Activated CD8-positive, alpha-beta memory T cell treated with anti-CD3 and anti-CD28 coated beads, Interleukin-2, amount 50 U/mL, for 4 hours (primary cell): Measurements from ENCODE around the gene ZCCHC3.
"Not testable (repeated sequence)": the region's sequence is repeated elsewhere in the genome, so short reads cannot be mapped to it uniquely, and the experiment has no call there.

ENCODE experiments used
- DNase-seq: peaks from one replicate; pipeline ENCODE4 v3.0.0-alpha.2; 2020

Gene ZCCHC3, protein sequence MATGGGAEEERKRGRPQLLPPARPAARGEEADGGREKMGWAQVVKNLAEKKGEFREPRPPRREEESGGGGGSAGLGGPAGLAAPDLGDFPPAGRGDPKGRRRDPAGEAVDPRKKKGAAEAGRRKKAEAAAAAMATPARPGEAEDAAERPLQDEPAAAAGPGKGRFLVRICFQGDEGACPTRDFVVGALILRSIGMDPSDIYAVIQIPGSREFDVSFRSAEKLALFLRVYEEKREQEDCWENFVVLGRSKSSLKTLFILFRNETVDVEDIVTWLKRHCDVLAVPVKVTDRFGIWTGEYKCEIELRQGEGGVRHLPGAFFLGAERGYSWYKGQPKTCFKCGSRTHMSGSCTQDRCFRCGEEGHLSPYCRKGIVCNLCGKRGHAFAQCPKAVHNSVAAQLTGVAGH

DNA sequence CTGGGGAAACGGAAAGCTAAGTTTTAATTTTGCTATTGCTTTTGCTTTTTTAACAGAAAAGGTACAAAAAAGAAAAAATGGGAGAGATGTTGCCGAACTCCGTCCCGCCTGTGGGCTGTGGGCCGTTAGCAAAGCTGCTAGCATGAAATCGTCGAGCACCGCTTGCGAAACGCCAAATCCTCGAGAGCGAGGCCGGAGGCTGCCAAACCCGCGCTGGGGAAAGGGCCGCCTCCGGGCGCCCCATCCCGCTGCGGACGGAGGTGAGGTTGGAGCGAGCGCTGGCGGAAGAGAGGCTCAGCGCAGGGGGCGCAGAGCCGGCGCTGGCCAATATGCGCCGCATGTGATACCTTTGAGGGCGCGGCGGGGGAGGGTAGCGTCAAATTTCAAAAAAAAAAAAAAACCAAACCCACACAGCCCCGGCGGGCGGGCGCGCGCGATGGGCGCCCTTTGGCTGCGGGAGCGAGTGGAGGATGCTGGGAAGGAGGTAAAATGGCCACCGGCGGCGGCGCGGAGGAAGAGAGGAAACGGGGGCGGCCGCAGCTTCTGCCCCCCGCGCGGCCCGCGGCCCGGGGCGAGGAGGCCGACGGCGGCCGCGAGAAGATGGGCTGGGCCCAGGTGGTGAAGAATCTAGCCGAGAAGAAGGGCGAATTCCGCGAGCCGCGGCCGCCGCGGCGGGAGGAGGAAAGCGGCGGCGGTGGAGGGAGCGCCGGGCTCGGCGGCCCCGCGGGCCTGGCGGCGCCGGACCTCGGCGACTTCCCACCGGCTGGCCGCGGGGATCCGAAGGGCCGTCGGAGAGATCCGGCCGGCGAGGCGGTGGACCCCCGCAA lies at the start of gene ZCCHC3:
TSS of gene ZCCHC3 (plus strand) at position 473 of the 827 bp plus-strand sequence. CDS start at position 490, 17 bp downstream.
- DNase-seq, result peak; percentile 83

DNA sequence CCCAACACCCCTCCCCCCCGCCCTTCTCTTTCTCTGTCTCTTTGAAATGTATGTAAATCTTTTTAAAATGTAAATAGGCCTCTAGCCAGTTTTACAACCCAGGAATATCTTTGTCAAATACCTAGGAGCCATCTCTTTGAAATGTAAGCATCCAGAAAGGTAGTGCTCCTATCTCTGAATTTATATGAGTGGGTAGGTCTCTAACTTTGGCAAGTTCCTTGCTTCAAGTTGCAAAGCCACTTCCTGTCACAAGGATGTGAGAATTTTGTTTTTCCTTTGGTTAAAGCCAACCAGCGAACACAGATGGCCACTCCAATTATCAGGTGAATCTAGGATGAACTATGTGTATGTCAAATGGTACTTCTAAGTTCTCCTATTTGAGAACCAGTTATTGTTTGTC lies 46.0 kb upstream of the ZCCHC3 start:
- DNase-seq, result no peak

- DNase-seq, result no peak
These were observed 44.6 kb upstream of the ZCCHC3 start for GRCh38 chr20:252801-253200.

- DNase-seq, result not testable (repeated sequence)
These were observed 43.9 kb upstream of the ZCCHC3 start for GRCh38 chr20:253447-253846.

DNA sequence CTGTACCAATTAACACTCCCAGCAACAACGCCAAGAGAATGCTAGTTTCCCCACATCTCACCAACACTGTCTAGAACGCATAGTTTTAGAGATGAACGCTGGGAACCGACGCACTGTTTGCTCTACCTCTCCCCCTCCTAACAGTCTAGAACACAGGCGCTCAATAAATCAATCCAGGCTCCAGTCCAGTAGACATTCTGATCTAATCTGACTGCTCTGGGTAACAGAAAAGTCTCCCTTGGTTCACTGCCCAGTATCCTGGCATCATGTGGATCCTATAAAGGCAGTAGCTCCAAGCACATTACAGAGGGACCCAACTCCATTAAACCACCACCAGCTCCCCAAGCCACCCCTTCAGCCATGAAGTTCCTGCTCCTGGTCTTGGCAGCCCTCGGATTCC lies 40.0 kb upstream of the ZCCHC3 start, which contains the start of gene DEFB132:
TSS of gene DEFB132 (plus strand) at position 306 of the 400 bp plus-strand sequence. CDS start at position 361, 55 bp downstream.
- DNase-seq, result no peak

GRCh38 chr20:258269-258858 lies 39.0 kb upstream of the ZCCHC3 start:
- no peak for DNase-seq

DNA sequence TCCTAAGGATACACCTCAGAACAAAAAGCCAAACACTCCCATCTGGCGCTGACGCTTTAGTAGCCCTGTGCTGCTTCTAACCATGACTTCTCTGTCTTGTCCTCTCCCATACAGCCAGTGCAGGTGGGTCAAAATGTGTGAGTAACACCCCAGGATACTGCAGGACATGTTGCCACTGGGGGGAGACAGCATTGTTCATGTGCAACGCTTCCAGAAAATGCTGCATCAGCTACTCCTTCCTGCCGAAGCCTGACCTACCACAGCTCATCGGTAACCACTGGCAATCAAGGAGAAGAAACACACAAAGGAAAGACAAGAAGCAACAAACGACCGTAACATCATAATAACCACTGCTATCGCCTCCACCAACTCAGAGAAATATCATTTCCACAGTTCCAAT lies 38.4 kb upstream of the ZCCHC3 start:
- DNase-seq, result no peak

- no peak for DNase-seq
These were observed 37.4 kb upstream of the ZCCHC3 start for GRCh38 chr20:259981-260380.

- no peak for DNase-seq
These were observed 33.7 kb upstream of the ZCCHC3 start for GRCh38 chr20:263701-264100.

GRCh38 chr20:266596-267562 lies 30.5 kb upstream of the ZCCHC3 start:
- DNase-seq, result peak; percentile 91

DNA sequence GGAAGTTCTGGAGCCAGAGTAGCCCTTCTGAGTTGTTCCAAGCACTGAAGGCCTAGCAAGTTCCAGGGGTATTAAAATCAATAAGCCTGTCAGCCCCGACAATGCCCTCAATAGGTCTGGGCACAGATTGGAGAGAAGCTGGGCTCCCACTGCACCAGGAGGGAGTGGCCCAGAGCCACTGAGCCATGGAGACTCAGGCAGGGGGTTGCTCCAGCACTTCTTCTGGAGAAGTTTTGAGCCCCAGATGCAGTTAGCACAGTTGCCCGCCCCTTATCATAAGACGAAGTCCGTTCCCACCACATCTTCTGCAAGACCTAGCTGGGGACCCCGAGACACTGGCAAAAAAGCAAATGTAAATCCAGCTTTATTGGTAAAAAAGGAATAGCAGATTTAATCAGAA lies 26.9 kb upstream of the ZCCHC3 start:
- no peak for DNase-seq

DNA sequence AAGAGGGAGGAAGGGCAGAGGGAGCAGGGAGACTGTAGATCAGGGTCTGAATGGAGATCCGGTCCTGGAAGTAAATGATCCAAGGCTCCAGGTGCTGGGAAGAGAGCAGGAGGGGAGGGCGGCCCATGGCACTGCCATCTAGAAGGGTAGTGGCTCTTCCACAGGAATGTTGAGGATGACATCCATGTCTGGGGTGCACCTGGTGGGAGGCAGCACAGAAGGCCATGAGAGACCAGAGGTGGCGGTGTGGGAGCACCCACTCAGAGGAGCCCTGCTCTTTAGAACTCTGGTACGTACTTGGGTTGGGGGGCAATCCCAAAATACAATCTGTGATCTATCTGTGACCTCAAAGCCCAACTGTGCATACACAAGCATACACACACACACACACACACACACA lies 26.3 kb upstream of the ZCCHC3 start:
- no peak for DNase-seq

- DNase-seq, result no peak
These were observed 25.8 kb upstream of the ZCCHC3 start for GRCh38 chr20:271528-271927.

- DNase-seq, result no peak
These were observed 24.7 kb upstream of the ZCCHC3 start for GRCh38 chr20:272718-273117.

DNA sequence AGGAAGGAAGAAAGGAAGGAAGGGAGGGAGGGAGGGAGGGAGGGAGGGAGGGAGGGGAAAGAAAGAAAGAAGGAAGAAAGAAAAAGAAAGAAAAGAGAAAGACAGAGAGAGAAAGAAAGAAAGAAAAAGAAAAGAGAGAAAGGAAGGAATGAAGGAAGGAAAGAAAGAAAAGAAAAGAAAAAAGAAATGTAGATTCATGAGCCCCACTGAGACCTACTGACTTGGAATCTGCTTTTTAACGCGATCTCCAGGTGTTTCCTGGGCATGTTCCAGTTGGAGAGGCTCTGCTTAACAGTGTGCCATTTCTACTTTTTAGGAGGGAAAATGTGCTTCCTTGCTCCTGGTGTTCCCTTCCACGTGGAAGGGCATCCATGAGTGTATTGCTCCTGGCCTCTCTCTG lies 23.5 kb upstream of the ZCCHC3 start:
- DNase-seq, result no peak

GRCh38 chr20:275791-276190 lies 21.6 kb upstream of the ZCCHC3 start:
- no peak for DNase-seq

- no peak for DNase-seq
These were observed 20.5 kb upstream of the ZCCHC3 start for GRCh38 chr20:276620-277495.

GRCh38 chr20:277496-277781 lies 19.9 kb upstream of the ZCCHC3 start:
- DNase-seq, result no peak

DNA sequence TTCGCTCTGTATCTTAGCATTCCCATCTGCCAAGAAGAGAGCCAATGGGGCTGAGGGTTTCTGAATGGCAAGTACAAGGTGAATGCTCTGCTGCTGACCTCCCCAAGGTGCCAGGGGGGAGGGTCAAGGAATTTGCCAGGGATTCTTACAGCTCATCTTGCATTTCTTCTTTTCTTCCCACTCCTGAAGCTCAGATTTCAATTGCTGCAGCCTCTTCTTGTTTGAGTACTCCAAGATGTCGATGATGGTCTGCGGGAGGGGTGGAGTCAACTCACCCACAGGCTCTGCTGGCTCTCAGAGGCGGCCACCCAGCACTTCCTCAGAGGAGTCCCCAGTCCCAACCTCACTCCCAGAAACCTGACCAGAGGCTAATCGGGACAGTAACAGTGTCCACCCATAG lies 19.2 kb upstream of the ZCCHC3 start:
- no peak for DNase-seq

DNA sequence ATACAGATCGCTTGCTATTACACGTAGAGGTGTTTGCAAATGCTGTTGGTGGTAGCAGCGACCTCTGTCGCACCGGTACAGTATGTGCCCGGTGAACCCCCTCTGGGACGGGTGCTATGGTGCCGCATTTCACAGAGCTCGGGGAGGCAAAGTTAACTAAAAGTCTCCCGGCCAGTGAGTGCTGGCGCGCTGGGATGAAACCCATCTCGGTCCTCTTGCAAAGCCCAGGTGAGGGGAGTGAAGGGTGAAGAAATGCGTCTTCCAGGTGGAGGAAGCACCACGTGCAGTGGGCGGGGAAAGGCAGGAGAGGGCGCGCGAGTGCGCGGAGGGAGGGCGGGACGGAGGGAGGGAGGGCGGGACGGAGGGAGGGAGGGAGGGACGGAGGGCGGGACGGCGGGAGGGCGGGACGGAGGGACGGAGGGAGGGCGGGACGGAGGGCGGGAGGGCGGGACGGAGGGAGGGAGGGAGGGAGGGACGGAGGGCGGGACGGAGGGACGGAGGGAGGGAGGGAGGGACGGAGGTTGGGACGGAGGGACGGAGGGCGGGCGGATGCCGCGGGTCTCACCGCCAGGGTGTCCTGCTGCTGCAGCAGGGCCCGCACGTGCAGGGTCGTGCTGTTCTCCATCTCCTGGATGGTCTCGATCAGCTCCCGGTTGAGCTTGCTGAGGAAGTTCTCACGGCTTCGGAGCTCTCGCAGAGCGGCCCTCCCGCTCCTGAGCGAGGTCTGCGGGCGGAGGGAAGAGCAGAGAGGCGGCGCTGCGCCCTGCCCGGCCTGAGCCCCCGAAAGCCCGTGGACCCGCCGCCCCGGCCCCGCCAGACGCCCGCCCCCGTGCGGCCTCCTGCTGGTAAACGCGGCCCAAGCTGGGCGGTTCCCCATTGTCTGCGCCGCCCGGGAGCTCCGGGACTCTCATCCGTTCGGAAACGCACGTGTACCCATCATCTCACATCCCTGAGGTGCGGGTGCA lies 18.5 kb upstream of the ZCCHC3 start:
- DNase-seq, result no peak
